Subcutaneous adipose tissue (tissue), 4 donors: ENCODE results near the gene MAST4. TPM values are rescaled to one million over a fixed set of nuclear protein-coding genes. Genes with fewer than 3 reads are reported as not detected.

Experiments
- total RNA-seq, 4 donors: library from RNA; depleted of rRNA; stranded (reverse); fragments of >200 nt; gene quantifications; one replicate each; pipeline ENCODE4 v1.1.0, GENCODE V29; 2016
- TF ChIP-seq, protein P1 (sequence below): fragments of 450-650 bp; IDR thresholded peaks from one replicate; pipeline ENCODE4 v1.5.1; 2016; ENCODE audit warnings: low read depth, mild to moderate bottlenecking, control low read depth, antibody characterized with exemption, moderate library complexity

Gene MAST4
- total RNA-seq, 4 donors from 2014 or later = 35.2 to 60.7 (median 52.9) TPM

DNA sequence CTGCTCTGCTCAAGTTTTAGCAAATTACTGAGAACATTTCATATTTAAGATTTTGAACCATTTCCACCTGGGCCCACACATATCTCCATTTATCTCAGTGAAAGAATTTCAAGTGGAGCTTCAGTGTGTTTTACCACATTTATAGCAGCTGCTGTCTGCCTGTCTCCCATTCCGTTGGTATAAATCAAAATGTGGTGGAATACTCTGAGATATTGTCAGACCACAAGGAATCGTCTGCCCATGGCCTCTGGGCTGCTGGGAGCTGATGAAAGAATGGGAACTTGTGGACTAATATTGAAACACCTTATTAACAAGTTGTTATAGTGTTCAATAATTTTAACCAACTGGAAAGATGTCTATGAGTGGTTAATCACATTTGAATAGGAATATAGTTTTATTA, 33.3 kb downstream of the MAST4 start:
- TF ChIP-seq, protein P1, sequence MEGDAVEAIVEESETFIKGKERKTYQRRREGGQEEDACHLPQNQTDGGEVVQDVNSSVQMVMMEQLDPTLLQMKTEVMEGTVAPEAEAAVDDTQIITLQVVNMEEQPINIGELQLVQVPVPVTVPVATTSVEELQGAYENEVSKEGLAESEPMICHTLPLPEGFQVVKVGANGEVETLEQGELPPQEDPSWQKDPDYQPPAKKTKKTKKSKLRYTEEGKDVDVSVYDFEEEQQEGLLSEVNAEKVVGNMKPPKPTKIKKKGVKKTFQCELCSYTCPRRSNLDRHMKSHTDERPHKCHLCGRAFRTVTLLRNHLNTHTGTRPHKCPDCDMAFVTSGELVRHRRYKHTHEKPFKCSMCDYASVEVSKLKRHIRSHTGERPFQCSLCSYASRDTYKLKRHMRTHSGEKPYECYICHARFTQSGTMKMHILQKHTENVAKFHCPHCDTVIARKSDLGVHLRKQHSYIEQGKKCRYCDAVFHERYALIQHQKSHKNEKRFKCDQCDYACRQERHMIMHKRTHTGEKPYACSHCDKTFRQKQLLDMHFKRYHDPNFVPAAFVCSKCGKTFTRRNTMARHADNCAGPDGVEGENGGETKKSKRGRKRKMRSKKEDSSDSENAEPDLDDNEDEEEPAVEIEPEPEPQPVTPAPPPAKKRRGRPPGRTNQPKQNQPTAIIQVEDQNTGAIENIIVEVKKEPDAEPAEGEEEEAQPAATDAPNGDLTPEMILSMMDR = no peak

DNA sequence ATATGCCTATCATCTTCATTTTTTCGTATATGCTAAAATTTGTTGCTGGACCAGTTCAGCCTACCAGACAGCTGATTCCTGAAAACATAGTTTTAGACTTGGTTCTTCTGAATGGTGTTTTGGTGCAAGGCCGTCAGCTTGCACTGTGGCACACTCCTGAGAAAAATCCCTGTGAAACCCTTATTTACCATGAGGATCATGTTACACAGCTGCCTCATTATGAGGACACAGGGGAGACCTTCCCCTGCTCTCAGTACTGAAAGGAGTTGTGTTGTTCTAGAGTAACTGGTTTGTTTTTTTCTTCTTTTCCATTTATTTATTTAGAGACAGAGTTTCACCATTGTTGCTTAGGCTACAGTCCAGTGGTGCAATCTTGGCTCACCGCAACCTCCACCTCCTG, 37.6 kb downstream of the MAST4 start:
- TF ChIP-seq, protein P1 = no peak

DNA sequence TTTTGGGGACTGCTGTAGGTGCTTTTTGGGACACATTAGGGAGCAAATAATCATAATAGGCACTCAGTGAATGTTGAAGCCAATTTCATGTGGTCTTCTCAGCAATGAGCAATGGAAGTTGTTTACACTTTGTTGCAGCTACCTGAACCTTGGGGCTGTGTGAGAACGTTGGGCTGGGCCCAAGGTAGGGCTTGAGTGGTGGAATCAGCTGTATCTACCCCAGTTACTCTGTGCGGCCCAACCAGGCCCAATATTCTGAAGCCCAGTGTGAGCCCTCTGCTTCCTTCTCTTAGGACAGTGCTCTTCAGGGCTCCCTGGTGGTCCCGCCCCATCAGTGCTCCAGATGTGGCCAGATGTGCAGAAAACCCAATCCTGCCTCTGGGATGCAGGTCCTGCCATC, 38.4 kb downstream of the MAST4 start:
- TF ChIP-seq, protein P1 = no peak

DNA sequence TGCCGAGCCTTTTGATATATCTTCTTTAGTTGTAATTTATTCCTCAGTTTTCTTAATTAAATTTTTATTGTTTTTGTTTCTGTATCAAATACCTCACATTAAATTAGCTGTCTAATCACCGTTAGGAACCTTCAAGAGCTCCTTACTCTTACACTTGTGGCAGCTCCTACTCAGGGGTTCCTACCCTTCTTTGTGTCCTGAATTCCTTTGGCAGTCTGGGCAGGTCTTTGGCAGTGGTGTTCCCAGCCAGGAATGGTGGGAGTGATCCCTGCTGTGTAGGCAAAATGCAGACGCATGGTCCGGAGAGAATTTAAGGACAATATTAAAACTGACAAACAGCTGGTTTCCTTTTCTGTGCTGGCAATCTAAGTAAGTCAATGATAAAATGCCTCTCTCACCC, 41.8 kb downstream of the MAST4 start:
- TF ChIP-seq, protein P1 = no peak

DNA sequence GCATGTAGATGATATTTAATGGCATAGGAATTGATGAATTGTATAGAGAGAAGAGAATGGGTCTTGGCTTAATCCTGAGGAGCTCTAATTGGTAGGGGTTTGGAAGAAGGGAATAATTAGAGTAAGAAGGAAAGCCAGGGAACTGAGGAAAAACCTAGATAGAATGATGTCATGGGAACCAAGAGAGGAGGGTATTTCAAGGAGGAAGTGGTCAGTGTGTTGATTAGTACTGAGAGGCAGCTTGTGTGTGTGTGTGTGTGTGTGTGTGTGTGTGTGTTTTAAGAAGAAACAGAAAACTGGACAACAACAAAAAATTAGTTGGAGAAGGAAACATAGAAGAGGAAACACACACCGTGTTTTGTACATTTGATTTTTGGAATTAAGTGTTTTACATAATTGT, 42.8 kb downstream of the MAST4 start:
- TF ChIP-seq, protein P1 = no peak

DNA sequence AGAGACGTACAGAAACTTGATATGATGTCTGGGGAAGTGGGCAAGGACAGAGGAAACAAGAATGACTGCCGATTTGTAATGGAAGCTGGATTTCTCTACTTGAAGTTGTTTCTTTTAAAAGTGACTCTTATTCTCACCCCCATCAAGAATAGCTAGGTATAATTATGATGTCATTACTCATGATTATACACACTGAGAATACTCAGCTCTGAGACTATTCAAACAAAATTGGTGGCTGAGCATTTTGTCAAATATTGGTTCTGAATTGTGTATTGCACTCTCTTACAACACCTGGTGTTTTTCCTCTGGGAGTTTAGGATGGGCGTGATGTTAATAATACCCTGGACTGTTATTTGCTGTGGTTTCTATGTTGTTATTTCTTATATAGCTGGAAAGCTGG, 46.3 kb downstream of the MAST4 start:
- TF ChIP-seq, protein P1 = no peak

DNA sequence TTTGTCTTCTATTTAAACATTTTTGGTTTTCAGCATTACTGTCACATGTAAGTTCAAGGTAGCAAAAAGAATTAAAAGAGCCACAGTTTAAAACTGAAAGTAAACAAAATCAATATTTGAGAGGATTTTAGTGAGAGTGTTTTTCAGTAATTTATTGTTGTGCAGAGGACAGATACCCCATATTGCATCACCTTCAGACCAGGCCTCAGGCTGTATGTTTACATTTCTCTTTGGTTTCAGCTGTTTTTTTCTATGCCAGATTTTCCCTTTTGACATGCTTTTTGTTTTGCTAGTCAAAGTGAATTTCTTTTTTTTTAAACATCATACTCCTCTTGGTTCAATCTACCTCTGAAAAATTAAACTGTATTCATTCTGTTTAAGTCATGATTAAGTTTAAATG, 47.2 kb downstream of the MAST4 start:
- TF ChIP-seq, protein P1 = no peak
